GM23338 (cell line): ENCODE data around the gene HSPB8. TPM values are rescaled to one million over a fixed set of nuclear protein-coding genes. Genes with fewer than 3 reads are reported as not detected.

ENCODE experiments used
- ATAC-seq: fragments of 200-7000 bp; cut with Tn5 transposase; 3 replicates; pipeline ENCODE4 v1.9.1; 2020
- DNase-seq: peaks from one replicate; pipeline ENCODE4 v3.0.0-alpha.2; 2015; ENCODE audit warnings: low spot score
- H2AFZ ChIP-seq: fragments of 200-600 bp; sonication (generic); 2 replicates; pipeline ENCODE4 v1.8.0; 2016; ENCODE audit warnings: antibody characterized with exemption, mild to moderate bottlenecking, moderate library complexity
- H3F3A ChIP-seq: fragments of 200-600 bp; sonication (generic); replicated peaks from 2 replicates; pipeline ENCODE4 v1.8.0; 2017; ENCODE audit warnings: antibody characterized with exemption, mixed run types, low read depth
- H3K27ac ChIP-seq: fragments of 200-600 bp; sonication (generic); 2 replicates; pipeline ENCODE4 v1.6.1; 2016; ENCODE audit warnings: low read depth
- H3K27me3 ChIP-seq: fragments of 200-600 bp; sonication (generic); 2 replicates; pipeline ENCODE4 v1.8.0; 2016; ENCODE audit warnings: mild to moderate bottlenecking, mixed run types, moderate library complexity; ENCODE audit not compliant: insufficient read depth
- H3K36me3 ChIP-seq: fragments of 200-600 bp; sonication (generic); 2 replicates; pipeline ENCODE4 v1.8.0; 2016; ENCODE audit warnings: mild to moderate bottlenecking; ENCODE audit not compliant: insufficient read depth
- H3K4me1 ChIP-seq: fragments of 200-600 bp; sonication (generic); 2 replicates; pipeline ENCODE4 v1.8.0; 2016; ENCODE audit warnings: mild to moderate bottlenecking, moderate library complexity; ENCODE audit not compliant: insufficient read depth
- H3K4me2 ChIP-seq: fragments of 200-600 bp; sonication (generic); 2 replicates; pipeline ENCODE4 v1.7.1; 2017; ENCODE audit warnings: mixed run types
- H3K4me3 ChIP-seq: fragments of 200-600 bp; sonication (generic); 2 replicates; pipeline ENCODE4 v1.6.1; 2016; ENCODE audit warnings: mixed run types
- H3K79me2 ChIP-seq: fragments of 200-600 bp; sonication (generic); replicated peaks from 2 replicates; pipeline ENCODE4 v1.8.0; 2017; ENCODE audit warnings: mild to moderate bottlenecking; ENCODE audit not compliant: insufficient read depth
- H3K9me2 ChIP-seq: fragments of 200-600 bp; sonication (generic); 2 replicates; pipeline ENCODE4 v1.8.0; 2017; ENCODE audit not compliant: insufficient read depth
- H4K20me1 ChIP-seq: fragments of 200-600 bp; sonication (generic); replicated peaks from 2 replicates; pipeline ENCODE4 v1.8.0; 2017; ENCODE audit warnings: mild to moderate bottlenecking; ENCODE audit not compliant: insufficient read depth
- H3K27ac Mint-ChIP-seq: 2 replicates; pipeline ENCODE4 v1.8.0; 2020; ENCODE audit warnings: inconsistent platforms, mild to moderate bottlenecking, moderate library complexity, mixed read lengths
- H3K27me3 Mint-ChIP-seq: 3 replicates; pipeline ENCODE4 v1.8.0; 2022; ENCODE audit warnings: low read depth, mild to moderate bottlenecking, moderate library complexity, mixed read lengths, inconsistent platforms; ENCODE audit not compliant: insufficient read depth, poor library complexity
- H3K36me3 Mint-ChIP-seq: 3 replicates; pipeline ENCODE4 v1.8.0; 2021; ENCODE audit warnings: low read depth, mild to moderate bottlenecking, inconsistent platforms, moderate library complexity, mixed read lengths
- H3K4me1 Mint-ChIP-seq: 3 replicates; pipeline ENCODE4 v1.8.0; 2020; ENCODE audit warnings: mild to moderate bottlenecking, inconsistent platforms, mixed read lengths
- H3K4me3 Mint-ChIP-seq: 3 replicates; pipeline ENCODE4 v1.8.0; 2021; ENCODE audit warnings: moderate library complexity, mild to moderate bottlenecking, inconsistent platforms, mixed read lengths
- H3K9me3 Mint-ChIP-seq: 3 replicates; pipeline ENCODE4 v1.8.0; 2020; ENCODE audit warnings: moderate library complexity, mild to moderate bottlenecking, inconsistent platforms, mixed read lengths
- CTCF ChIP-seq, 2 experiments: fragments of 200-600 bp in 1 of 2; sonication (generic) in 1 of 2; conservative IDR thresholded peaks; 2 replicates each; pipeline versions ENCODE4 v1.5.1 to v1.6.1; 2016 to 2017; ENCODE audit warnings: antibody characterized with exemption in 2 of 2, low read depth in 2 of 2, mild to moderate bottlenecking in 2 of 2, moderate library complexity in 1 of 2
- ETS1 ChIP-seq: IDR thresholded peaks from 2 replicates; pipeline ENCODE4 v1.6.1; 2016; ENCODE audit warnings: antibody characterized with exemption
- EZH2 ChIP-seq: fragments of 200-600 bp; sonication (generic); IDR thresholded peaks from one replicate; pipeline ENCODE4 v1.8.0; 2017; ENCODE audit warnings: antibody characterized with exemption, mild to moderate bottlenecking, low read depth; ENCODE audit not compliant: unreplicated experiment
- NANOG ChIP-seq: IDR thresholded peaks from 2 replicates; pipeline ENCODE4 v1.6.1; 2016; ENCODE audit warnings: antibody characterized with exemption, borderline replicate concordance
- REST ChIP-seq: IDR thresholded peaks from one replicate; pipeline ENCODE4 v1.6.1; 2018; ENCODE audit warnings: antibody characterized with exemption; ENCODE audit not compliant: unreplicated experiment
- ZNF114 ChIP-seq: fragments of 250-450 bp; sonication (Bioruptor Pico); IDR thresholded peaks from 2 replicates; pipeline ENCODE4 v1.5.0; 2020; ENCODE audit warnings: mild to moderate bottlenecking, moderate library complexity
- ZNF331 ChIP-seq: fragments of 250-450 bp; sonication (Bioruptor Pico); IDR thresholded peaks from 2 replicates; pipeline ENCODE4 v1.5.0; 2020; ENCODE audit warnings: low read depth, mild to moderate bottlenecking, moderate library complexity
- ZNF462 ChIP-seq: fragments of 250-450 bp; sonication (Bioruptor Pico); IDR thresholded peaks from 2 replicates; pipeline ENCODE4 v1.5.0; 2020; ENCODE audit warnings: mild to moderate bottlenecking, moderate library complexity
- polyA plus RNA-seq: library from polyadenylated mRNA; unstranded; fragments of >200 nt; fragmentation: Nextera tagmentation; extraction: Ambion mirVana; gene quantifications from 2 replicates; pipeline ENCODE4 v1.2.1, GENCODE V29; 2016
- total RNA-seq: library from RNA; depleted of rRNA; stranded (reverse); fragments of >200 nt; shearing (Covaris generic); gene quantifications from 2 replicates; pipeline ENCODE4 v1.2.3, GENCODE V29; 2014

The HSPB8 gene
- total and polyA plus RNA-seq, 2 experiments from 2014 or later, result 3.5 to 4.8 TPM

- Histone ChIP-seq H3K4me2 (no peak overlapping the region), H3K27ac (no peak overlapping the region), H3K27me3 (no peaks in the 10 kb centered on the region), H4K20me1 (no peaks in the 10 kb centered on the region), H3K9me2 (no peaks in the 10 kb centered on the region), H3K79me2 (no peaks in the 10 kb centered on the region), H2AFZ (no peak overlapping the region), H3F3A (0 out of 2 replicates have a peak, but pooled peaks cover 10% of the 10 kb centered on the region), H3K4me3 (no peak overlapping the region), H3K36me3 (no peaks in the 10 kb centered on the region), H3K4me1 (peaks cover 25% of the 10 kb centered on the region)
- Mint-ChIP-seq H3K4me3 (no peak overlapping the region), H3K27me3 (peaks cover 5% of the 10 kb centered on the region), H3K9me3 (no peaks in the 10 kb centered on the region), H3K4me1 (peaks cover 44% of the 10 kb centered on the region), H3K36me3 (no peaks in the 10 kb centered on the region), H3K27ac (no peak overlapping the region)
- no peak for DNase-seq
- TF ChIP-seq ZNF114 (CRISPR knock-in tag) (no peak), ETS1 (no peak), EZH2 (no peak), ZNF331 (CRISPR knock-in tag) (no peak), CTCF (conservative IDR thresholded peaks at IDR 0.05; ENCODE audit: low read depth in 2 of 2) (no peak), NANOG (no peak)
- no peak for ATAC-seq
Observed at GRCh38 chr12:119207063-119207560, 28.4 kb downstream of the HSPB8 start.

GRCh38 chr12:119208626-119209061 is 29.9 kb downstream of the HSPB8 start:
- peak overlapping the region; percentile 72; the same call in 1 of the 2 replicates for H3K27ac Mint-ChIP-seq

More at GRCh38 chr12:119208626-119209061, 29.9 kb downstream of the HSPB8 start:
- Histone ChIP-seq H2AFZ (no peak overlapping the region; the same call in 1 of the 2 replicates), H3K79me2 (no peaks in the 10 kb centered on the region), H3K36me3 (no peaks in the 10 kb centered on the region), H3K27ac (no peak overlapping the region), H3K27me3 (no peaks in the 10 kb centered on the region), H3K4me3 (no peak overlapping the region), H3F3A (no peaks in the 10 kb centered on the region), H3K4me2 (no peak overlapping the region), H3K9me2 (no peaks in the 10 kb centered on the region), H3K4me1 (peaks cover 10% of the 10 kb centered on the region), H4K20me1 (no peaks in the 10 kb centered on the region)
- no peaks in the 10 kb centered on the region for H3K9me3 Mint-ChIP-seq
- peaks cover 1% of the 10 kb centered on the region for H3K27me3 Mint-ChIP-seq
- H3K4me3 Mint-ChIP-seq, result no peak overlapping the region
- H3K36me3 Mint-ChIP-seq, result no peaks in the 10 kb centered on the region
- peaks cover 29% of the 10 kb centered on the region for H3K4me1 Mint-ChIP-seq
- peak; percentile 66 for TF ChIP-seq REST
- no peak for TF ChIP-seq ZNF462 (CRISPR knock-in tag)
- peak; percentile 44; the same call in 2 of the 3 replicates for ATAC-seq
- DNase-seq, result peak; percentile 47
